HG03521 (cell line): ENCODE data around the gene PSMC5.
A peak's percentile ranks its signal among the peaks of the same experiment; 100 is the strongest.

ENCODE experiments used
- ATAC-seq: cut with Tn5 transposase; IDR thresholded peaks from one replicate; pipeline ENCODE4 v1.9.1; 2021; ENCODE audit warnings: mild to moderate bottlenecking, moderate library complexity; ENCODE audit not compliant: unreplicated experiment

Gene PSMC5

GRCh38 chr17:63820963-63821561, 6.2 kb upstream of the PSMC5 start:
- no peak for ATAC-seq

- no peak for ATAC-seq
Observed at GRCh38 chr17:63821804-63822203, 5.4 kb upstream of the PSMC5 start.

GRCh38 chr17:63822537-63822936, 4.7 kb upstream of the PSMC5 start:
- ATAC-seq: no peak

GRCh38 chr17:63823659-63824331, 3.4 kb upstream of the PSMC5 start:
- ATAC-seq: no peak

GRCh38 chr17:63824362-63824761, 2.9 kb upstream of the PSMC5 start:
- ATAC-seq: no peak

GRCh38 chr17:63826468-63827001, 696 bp upstream of the PSMC5 start:
- ATAC-seq: peak; percentile 4

- no peak for ATAC-seq
Observed at GRCh38 chr17:63827801-63828221, 580 bp downstream of the PSMC5 start.

- ATAC-seq: no peak
Observed at GRCh38 chr17:63828936-63829335, 1.7 kb downstream of the PSMC5 start.

- ATAC-seq: no peak
Observed at GRCh38 chr17:63830278-63830677, 3.0 kb downstream of the PSMC5 start.

- no peak for ATAC-seq
Observed at GRCh38 chr17:63830904-63831491, 3.8 kb downstream of the PSMC5 start.

- ATAC-seq: no peak
Observed at GRCh38 chr17:63831505-63831904, 4.3 kb downstream of the PSMC5 start.

- no peak for ATAC-seq
Observed at GRCh38 chr17:63832014-63832413, 4.8 kb downstream of the PSMC5 start.

GRCh38 chr17:63832455-63832854, 5.2 kb downstream of the PSMC5 start:
- no peak for ATAC-seq

- no peak for ATAC-seq
Observed at GRCh38 chr17:63833026-63833740, 6.0 kb downstream of the PSMC5 start.

- no peak for ATAC-seq
Observed at GRCh38 chr17:63833741-63834373, 6.6 kb downstream of the PSMC5 start.

GRCh38 chr17:63834431-63835166, 7.4 kb downstream of the PSMC5 start:
- peak; percentile 40 for ATAC-seq

- ATAC-seq: no peak
Observed at GRCh38 chr17:63835167-63835720, 8.0 kb downstream of the PSMC5 start.

GRCh38 chr17:63836811-63837210, 9.6 kb downstream of the PSMC5 start:
- ATAC-seq: no peak

GRCh38 chr17:63837480-63837879, 10.2 kb downstream of the PSMC5 start:
- ATAC-seq: no peak
